Left kidney (tissue), 2 donors: ENCODE measurements around the gene UBAP1L. TPM values are rescaled to one million over a fixed set of nuclear protein-coding genes. Genes with fewer than 3 reads are reported as not detected.
A peak's percentile ranks its signal among the peaks of the same experiment; 100 is the strongest.
"Not testable (repeated sequence)": the region's sequence is repeated elsewhere in the genome, so short reads cannot be mapped to it uniquely, and the experiment has no call there.

Experiments
- DNase-seq: peaks from one replicate; pipeline ENCODE4 v3.0.0-alpha.2; 2013
- polyA plus RNA-seq: library from polyadenylated mRNA; unstranded; fragments of 120-200 nt; gene quantifications from one replicate; pipeline ENCODE4 v1.2.1, GENCODE V29; 2013; ENCODE audit not compliant: insufficient read length

UBAP1L gene
- polyA plus RNA-seq, 1 donor: 6.9 TPM

- DNase-seq: peak; percentile 84
Measured at GRCh38 chr15:65101411-65101890, 13.5 kb downstream of the UBAP1L start.

- no peak for DNase-seq
Measured at GRCh38 chr15:65100442-65100841, 14.6 kb downstream of the UBAP1L start.

DNA sequence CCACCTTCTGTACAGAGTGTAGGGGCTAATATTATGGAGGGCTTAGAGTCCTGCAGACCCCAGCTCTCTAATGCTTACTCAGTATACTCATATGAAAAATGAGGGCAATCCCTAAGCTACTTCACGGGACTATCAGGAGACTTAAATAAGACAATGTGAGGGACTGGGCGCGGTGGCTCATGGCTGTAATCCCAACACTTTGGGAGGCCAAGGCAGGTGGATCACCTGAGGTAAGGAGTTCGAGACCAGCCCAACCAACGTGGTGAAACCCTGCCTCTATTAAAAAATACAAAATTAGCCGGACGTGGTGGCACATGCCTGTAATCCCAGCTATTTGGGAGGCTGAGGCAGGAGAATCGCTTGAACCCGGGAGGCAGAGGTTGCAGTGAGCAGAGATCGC lies 15.2 kb downstream of the UBAP1L start:
- DNase-seq: not testable (repeated sequence)

GRCh38 chr15:65099336-65099735 lies 15.7 kb downstream of the UBAP1L start:
- no peak for DNase-seq

- DNase-seq: no peak
Measured at GRCh38 chr15:65097651-65098263, 17.2 kb downstream of the UBAP1L start.

DNA sequence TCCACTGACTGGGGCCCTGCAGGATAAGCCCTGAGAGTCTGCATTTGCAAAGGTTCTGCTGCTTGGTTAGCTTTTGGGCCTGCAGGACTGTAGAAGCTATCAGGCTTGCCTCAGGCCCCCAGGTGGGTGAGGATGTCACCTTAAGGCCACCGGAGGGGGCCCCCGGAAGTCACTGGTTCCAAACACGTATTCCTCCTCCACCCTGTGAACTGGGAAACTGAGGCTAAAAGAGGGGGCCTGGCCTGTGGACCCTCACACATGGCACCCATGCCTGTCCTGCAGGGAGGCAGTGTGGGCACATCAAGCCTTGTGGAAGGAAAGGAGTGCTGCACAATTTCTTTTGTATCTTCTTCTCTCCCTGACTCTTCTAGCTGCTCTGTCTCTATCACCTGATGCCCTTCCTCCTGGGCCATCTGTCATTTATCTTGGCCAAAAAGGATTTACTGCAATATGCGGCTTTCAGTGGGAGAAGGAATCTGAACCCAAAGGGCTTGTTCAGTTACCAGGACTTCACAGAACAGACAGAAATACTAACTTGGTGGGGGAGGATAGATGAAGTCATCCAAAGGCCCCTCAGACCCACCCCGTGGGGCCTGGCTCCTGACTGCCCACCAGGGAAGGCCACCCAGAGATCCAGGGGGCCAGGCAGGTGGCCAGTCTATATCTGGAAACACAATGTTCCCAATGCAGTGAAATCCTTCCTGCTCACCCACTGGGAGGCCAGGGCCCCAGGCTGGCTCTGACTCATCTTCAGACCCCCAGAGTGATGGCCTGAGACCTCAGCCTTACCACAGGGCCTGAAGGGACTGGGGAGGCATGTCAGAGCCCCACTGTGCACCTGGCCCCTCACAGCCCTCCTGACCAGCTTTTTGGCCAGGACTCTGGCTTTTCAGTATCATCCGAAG lies 18.3 kb downstream of the UBAP1L start:
- DNase-seq: no peak

GRCh38 chr15:65095747-65096104 lies 19.3 kb downstream of the UBAP1L start:
- no peak for DNase-seq

GRCh38 chr15:65095011-65095746 lies 19.8 kb downstream of the UBAP1L start:
- no peak for DNase-seq

DNA sequence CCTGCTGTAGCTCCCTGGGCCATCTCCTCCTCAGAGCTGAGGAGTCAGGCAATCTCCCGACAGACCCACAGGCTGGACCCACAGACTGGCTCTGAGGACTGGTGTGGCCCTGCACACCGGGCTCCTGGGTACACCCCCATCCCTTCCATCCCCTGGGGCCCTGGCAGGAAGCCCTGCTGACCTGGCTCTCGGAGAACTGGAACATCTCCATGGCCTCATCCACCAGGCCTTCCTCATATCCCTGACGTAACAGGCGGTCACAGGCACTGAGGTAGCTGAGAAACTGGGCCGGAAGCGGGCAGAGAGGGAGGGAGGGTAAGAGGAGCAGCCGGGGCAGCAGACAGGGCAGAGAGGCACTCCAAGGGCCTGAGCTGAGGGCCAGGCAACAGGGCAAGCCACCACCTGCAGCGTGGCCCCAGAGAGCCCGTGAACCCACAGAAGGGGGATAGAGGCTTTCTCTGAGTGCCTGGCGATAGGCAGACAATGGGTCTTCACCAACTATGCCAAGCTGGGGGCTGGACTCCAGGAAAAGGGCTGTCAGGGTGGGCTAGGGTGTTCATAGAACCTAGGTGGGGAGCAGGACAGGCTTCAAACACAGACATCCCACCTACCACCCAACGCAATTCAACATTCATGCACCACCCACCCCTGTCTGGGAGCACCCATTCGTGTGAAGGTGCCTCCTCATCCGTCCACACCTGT lies 20.6 kb downstream of the UBAP1L start:
- DNase-seq: no peak

DNA sequence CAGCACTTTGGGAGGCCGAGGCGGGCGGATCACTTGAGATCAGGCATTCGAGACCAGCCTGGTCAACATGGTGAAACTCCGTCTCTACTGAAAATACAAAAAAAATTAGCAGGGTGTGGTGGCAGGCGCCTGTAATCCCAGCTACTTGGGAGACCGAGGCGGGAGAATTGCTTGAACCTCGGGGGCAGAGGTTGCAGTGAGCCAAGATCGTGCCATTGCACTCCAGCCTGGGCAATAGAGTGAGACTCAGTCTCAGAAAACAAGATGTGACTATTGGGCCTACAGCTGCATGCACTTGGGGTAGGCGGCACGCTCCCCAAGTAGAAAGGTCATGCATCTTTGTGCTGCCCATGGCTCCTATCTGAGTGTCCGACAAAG lies 21.2 kb downstream of the UBAP1L start:
- not testable (repeated sequence) for DNase-seq

- no peak for DNase-seq
Measured at GRCh38 chr15:65092911-65093792, 21.8 kb downstream of the UBAP1L start.

DNA sequence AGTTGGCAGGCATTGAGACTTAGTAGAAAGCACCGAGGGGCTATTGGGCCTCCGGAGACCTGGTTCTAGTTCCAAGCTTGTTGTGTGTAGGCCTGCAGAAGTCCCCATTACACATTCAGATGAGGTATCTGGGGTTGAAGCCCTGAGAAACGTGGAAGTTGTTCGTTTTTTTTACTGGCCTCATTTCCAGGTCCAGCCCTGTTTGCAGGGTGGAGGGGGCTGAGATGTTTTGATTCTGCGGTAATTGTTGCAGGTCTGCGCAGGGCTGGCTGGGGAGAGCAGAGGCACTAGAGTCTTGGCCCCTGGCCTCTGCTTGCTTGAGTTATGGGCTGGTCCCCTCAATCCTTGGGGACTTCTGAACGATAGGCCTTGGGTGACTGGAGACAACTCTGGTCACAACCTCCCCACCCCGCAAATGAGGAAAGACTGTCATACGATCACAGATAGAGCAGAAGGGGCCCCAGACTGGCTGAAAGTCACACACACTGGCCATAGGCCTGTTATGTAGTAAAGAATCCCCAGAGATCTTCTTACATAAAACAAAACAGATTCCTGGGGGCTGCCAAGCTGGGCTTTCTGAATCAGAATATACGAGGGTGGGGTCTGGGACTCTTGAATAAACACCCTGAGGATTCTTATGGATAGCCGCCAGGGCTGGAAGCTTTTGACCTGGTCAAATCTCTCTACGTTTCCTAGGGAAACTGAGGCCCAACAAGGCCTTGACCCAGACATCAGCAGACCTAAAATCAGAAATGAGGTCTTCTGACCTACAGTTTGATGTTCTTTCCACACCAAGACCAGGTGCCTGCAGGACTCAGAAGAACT lies 22.8 kb downstream of the UBAP1L start:
- no peak for DNase-seq

DNA sequence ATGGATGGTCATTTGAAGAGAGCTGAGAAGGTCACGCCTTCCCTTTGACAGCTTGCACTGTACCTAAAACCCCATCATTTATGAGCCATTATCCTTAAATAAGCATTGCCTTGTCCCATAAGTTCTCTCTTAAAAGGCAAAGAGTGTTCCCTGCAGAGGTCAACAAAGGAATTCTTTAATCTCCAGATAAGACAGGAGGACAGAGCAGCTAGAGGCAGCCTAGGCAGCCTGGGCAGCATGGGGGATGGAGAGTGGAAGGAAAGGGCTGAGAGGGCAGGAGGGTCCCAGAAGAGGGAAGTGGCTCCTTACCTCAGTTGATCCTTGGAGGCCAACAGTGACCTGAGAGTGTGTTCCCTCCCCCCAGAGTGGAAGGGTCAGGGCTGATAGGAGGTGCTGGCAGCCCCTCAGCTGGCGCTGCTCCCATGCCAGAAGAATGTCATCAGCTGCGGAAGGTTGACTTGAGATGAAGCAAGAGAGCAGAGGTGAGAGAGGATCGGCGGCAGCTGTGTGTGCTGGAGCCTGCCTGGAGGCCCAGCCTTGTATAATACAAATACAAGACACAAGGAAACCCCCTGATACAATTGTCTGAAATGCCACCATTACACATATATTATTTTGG lies 25.7 kb downstream of the UBAP1L start:
- DNase-seq: no peak

DNA sequence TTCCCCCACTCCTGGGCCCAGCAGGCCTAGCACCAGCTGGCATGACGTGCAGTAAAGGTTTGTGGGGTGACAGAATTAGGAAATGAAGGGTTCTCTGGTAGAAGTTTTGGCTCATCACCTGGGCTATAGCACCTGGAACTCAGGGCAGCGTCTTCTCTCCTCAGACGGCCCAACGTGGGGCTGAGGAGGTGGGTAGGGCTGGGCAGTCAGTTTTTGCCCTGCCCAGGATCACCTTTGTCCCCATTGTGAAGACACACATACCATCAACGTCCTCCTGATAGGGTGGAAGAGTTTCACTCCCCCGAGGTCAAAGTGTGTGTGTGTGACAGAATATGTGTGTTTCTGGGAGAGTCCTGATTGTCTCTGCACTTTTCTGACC lies 26.4 kb downstream of the UBAP1L start:
- DNase-seq: no peak

GRCh38 chr15:65087873-65088642 lies 26.9 kb downstream of the UBAP1L start:
- DNase-seq: no peak

DNA sequence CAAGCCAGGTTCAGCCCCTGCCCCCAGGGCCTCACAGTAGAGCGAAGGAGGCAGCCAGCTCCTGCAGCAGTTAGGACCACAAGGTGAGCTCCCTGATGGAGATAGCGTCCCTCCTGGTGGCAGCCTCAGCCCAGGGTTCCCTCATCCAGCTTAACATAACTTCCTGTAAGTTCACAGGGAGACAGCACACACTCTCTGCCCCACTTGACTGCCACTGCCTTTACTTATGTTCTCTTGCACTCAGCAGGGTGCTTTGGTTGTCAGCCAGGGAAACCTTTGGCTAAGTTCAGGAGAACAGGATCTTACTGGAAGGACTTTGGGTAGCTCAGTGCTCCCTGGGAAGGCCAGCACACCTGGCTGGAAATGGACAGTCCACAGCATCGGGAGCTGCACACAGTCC lies 27.6 kb downstream of the UBAP1L start:
- DNase-seq: no peak

DNA sequence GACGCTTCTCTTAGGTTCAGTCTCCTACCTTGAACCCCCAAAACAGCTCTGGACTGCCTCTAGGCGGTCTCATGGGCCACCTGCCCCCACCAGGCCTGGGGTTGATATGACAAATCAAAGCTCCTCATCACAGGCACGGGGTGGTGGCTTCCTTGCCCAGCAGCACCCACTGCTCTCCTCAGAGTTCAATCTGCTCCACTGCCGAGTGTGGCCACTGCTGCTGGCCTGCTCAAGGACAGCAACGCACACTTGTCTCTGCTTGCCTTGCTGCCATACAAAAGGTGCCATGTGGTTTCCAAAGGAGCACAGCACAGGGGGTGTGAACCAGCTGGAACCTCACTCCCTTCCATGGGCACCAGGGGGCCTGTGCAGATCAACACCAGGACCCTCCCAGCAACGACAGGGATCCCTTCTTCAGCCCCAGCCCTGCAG lies 28.3 kb downstream of the UBAP1L start:
- no peak for DNase-seq

- DNase-seq: no peak
Measured at GRCh38 chr15:65085990-65086679, 28.9 kb downstream of the UBAP1L start.
